H9 (cell line): Measurements from ENCODE around the gene C10orf95. TPM values are rescaled to one million over a fixed set of nuclear protein-coding genes. Genes with fewer than 3 reads are reported as not detected.

ENCODE experiments used
- DNase-seq: peaks from one replicate; pipeline ENCODE4 v3.0.0-alpha.2; 2017
- H2AFZ ChIP-seq: one replicate; pipeline ENCODE4 v1.6.1; 2013; ENCODE audit warnings: mild to moderate bottlenecking, low read length, control low read depth, moderate library complexity
- H2AK5ac ChIP-seq: 2 replicates; pipeline ENCODE4 v1.6.1; 2013; ENCODE audit warnings: low read length, control low read depth, mixed read lengths; ENCODE audit not compliant: insufficient read length
- H2BK120ac ChIP-seq: one replicate; pipeline ENCODE4 v1.6.1; 2013; ENCODE audit warnings: low read depth, mild to moderate bottlenecking, low read length, control low read depth, inconsistent platforms; ENCODE audit not compliant: poor library complexity, severe bottlenecking
- H2BK12ac ChIP-seq: 2 replicates; pipeline ENCODE4 v1.6.1; 2013; ENCODE audit warnings: low read length, control low read depth, mixed read lengths, low read depth; ENCODE audit not compliant: insufficient read length
- H2BK15ac ChIP-seq: 2 replicates; pipeline ENCODE4 v1.6.1; 2013; ENCODE audit warnings: low read depth, low read length, control low read depth
- H2BK20ac ChIP-seq: one replicate; pipeline ENCODE4 v1.6.1; 2013; ENCODE audit warnings: low read depth, mild to moderate bottlenecking, low read length, control low read depth, inconsistent platforms; ENCODE audit not compliant: poor library complexity, severe bottlenecking
- H2BK5ac ChIP-seq: 2 replicates; pipeline ENCODE4 v1.6.1; 2013; ENCODE audit warnings: low read length, control low read depth, mixed read lengths; ENCODE audit not compliant: insufficient read length
- H3K14ac ChIP-seq: 2 replicates; pipeline ENCODE4 v1.6.1; 2013; ENCODE audit warnings: low read length, control low read depth; ENCODE audit not compliant: insufficient read depth
- H3K18ac ChIP-seq: 2 replicates; pipeline ENCODE4 v1.6.1; 2013; ENCODE audit warnings: low read depth, mild to moderate bottlenecking, mixed read lengths, low read length, control low read depth; ENCODE audit not compliant: insufficient read length
- H3K23ac ChIP-seq: 2 replicates; pipeline ENCODE4 v1.6.1; 2013; ENCODE audit warnings: low read length, control low read depth, mixed read lengths, low read depth; ENCODE audit not compliant: insufficient read length
- H3K23me2 ChIP-seq: 2 replicates; pipeline ENCODE4 v1.6.1; 2013; ENCODE audit warnings: low read depth, mild to moderate bottlenecking, mixed read lengths, low read length, control low read depth; ENCODE audit not compliant: insufficient read length, poor library complexity, severe bottlenecking
- H3K27ac ChIP-seq: 2 replicates; pipeline ENCODE4 v1.5.1; 2013; ENCODE audit warnings: low read length, control low read depth, mixed read lengths, low read depth; ENCODE audit not compliant: insufficient read length
- H3K27me3 ChIP-seq: 2 replicates; pipeline ENCODE4 v1.6.1; 2013; ENCODE audit warnings: low read length, control low read depth, inconsistent platforms; ENCODE audit not compliant: insufficient read depth
- H3K4ac ChIP-seq: 2 replicates; pipeline ENCODE4 v1.6.1; 2013; ENCODE audit warnings: low read depth, mild to moderate bottlenecking, control low read depth, inconsistent platforms, low read length, moderate library complexity
- H3K4me1 ChIP-seq: 2 replicates; pipeline ENCODE4 v1.6.1; 2013; ENCODE audit warnings: low read length, control low read depth, inconsistent platforms; ENCODE audit not compliant: insufficient read depth
- H3K4me2 ChIP-seq: 2 replicates; pipeline ENCODE4 v1.6.1; 2013; ENCODE audit warnings: low read length, control low read depth, mixed read lengths; ENCODE audit not compliant: insufficient read length, insufficient read depth
- H3K56ac ChIP-seq: 2 replicates; pipeline ENCODE4 v1.6.1; 2013; ENCODE audit warnings: low read depth, mild to moderate bottlenecking, mixed read lengths, low read length, control low read depth; ENCODE audit not compliant: insufficient read length
- H3K79me1 ChIP-seq: 2 replicates; pipeline ENCODE4 v1.6.1; 2013; ENCODE audit warnings: low read depth, mild to moderate bottlenecking, moderate library complexity, low read length, control low read depth, inconsistent platforms; ENCODE audit not compliant: insufficient read depth, poor library complexity, severe bottlenecking
- H3K79me2 ChIP-seq: 2 replicates; pipeline ENCODE4 v1.6.1; 2013; ENCODE audit warnings: low read length, control low read depth, inconsistent platforms; ENCODE audit not compliant: insufficient read depth
- H3K9ac ChIP-seq: 2 replicates; pipeline ENCODE4 v1.6.1; 2013; ENCODE audit warnings: low read length, control low read depth, mixed read lengths; ENCODE audit not compliant: insufficient read length; ENCODE audit errors: extremely low read depth
- H3K9me3 ChIP-seq: one replicate; pipeline ENCODE4 v1.6.1; 2013; ENCODE audit warnings: low read depth, low read length, inconsistent platforms; ENCODE audit not compliant: control insufficient read depth
- H3T11ph ChIP-seq: one replicate; pipeline ENCODE4 v1.6.1; 2013; ENCODE audit warnings: mild to moderate bottlenecking, low read length, control low read depth, inconsistent platforms
- H4K20me1 ChIP-seq: one replicate; pipeline ENCODE4 v1.6.1; 2013; ENCODE audit not compliant: control insufficient read depth, insufficient read length, insufficient read depth
- H4K5ac ChIP-seq: 2 replicates; pipeline ENCODE4 v1.6.1; 2013; ENCODE audit warnings: low read depth, mild to moderate bottlenecking, mixed read lengths, low read length, control low read depth; ENCODE audit not compliant: insufficient read length
- H4K8ac ChIP-seq: replicated peaks from 2 replicates; pipeline ENCODE4 v1.6.1; 2013; ENCODE audit warnings: low read length, control low read depth, mixed read lengths, low read depth; ENCODE audit not compliant: insufficient read length
- H4K91ac ChIP-seq: 2 replicates; pipeline ENCODE4 v1.6.1; 2013; ENCODE audit warnings: low read depth, mild to moderate bottlenecking, moderate library complexity, mixed read lengths, low read length, control low read depth; ENCODE audit not compliant: insufficient read length
- H3K27ac Mint-ChIP-seq, 3 experiments: 2 replicates in 2 of 3; 3 replicates in 1 of 3; pipeline ENCODE4 v1.8.0; 2020 to 2021; ENCODE audit warnings: mixed read lengths in 3 of 3, mild to moderate bottlenecking in 1 of 3, moderate library complexity in 1 of 3
- H3K27me3 Mint-ChIP-seq: 2 replicates; pipeline ENCODE4 v1.8.0; 2021; ENCODE audit warnings: low read depth, mild to moderate bottlenecking, moderate library complexity, mixed read lengths
- H3K36me3 Mint-ChIP-seq, 3 experiments: 2 replicates in 2 of 3; 3 replicates in 1 of 3; pipeline ENCODE4 v1.8.0; 2020 to 2021; ENCODE audit warnings: low read depth in 3 of 3, mixed read lengths in 3 of 3; ENCODE audit not compliant: insufficient read depth in 1 of 3
- H3K4me1 Mint-ChIP-seq, 2 experiments: 2 replicates each; pipeline ENCODE4 v1.8.0; 2020; ENCODE audit warnings: mixed read lengths in 2 of 2
- H3K4me3 Mint-ChIP-seq, 2 experiments: 2 replicates in 1 of 2; 3 replicates in 1 of 2; pipeline ENCODE4 v1.8.0; 2020 to 2021; ENCODE audit warnings: mild to moderate bottlenecking in 2 of 2, mixed read lengths in 2 of 2, moderate library complexity in 1 of 2
- H3K9me3 Mint-ChIP-seq, 2 experiments: 2 replicates in 1 of 2; 3 replicates in 1 of 2; pipeline ENCODE4 v1.8.0; 2020; ENCODE audit warnings: mild to moderate bottlenecking in 2 of 2, mixed read lengths in 2 of 2, moderate library complexity in 1 of 2
- CTCF ChIP-seq: fragments of 200-600 bp; sonication (generic); conservative IDR thresholded peaks from 3 replicates; pipeline ENCODE4 v1.8.0; 2021; ENCODE audit warnings: antibody characterized with exemption, mild to moderate bottlenecking
- WGBS: extraction: QIAGEN DNeasy Blood & Tissue Kit; methylation state at CpG from one replicate; pipeline ENCODE4 v1.1.7; 2013; ENCODE audit warnings: missing lambda C conversion rate, low lambda C conversion rate, mixed read lengths; ENCODE audit not compliant: insufficient read length; ENCODE audit errors: extremely low coverage; 5-methylcytosine and 5-hydroxymethylcytosine counted together
- total RNA-seq: library from RNA; stranded (reverse); gene quantifications from 2 replicates; pipeline ENCODE4 v1.2.1, GENCODE V29; 2021

The C10orf95 gene
- total RNA-seq, 1 experiment from 2014 or later, result not detected

- 0 out of 2 replicates have a peak, but pooled peaks cover 2% of the 10 kb centered on the region for H3K27me3 ChIP-seq
- H4K91ac ChIP-seq, result no peak overlapping the region
- no peak overlapping the region for H2BK15ac ChIP-seq
- H3K9ac ChIP-seq, result peak overlapping the region; percentile 78
- peak; percentile 91 for DNase-seq
- H3K14ac ChIP-seq, result peak overlapping the region; percentile 17; the same call in 1 of the 2 replicates
- H3K79me2 ChIP-seq, result peaks cover 3% of the 10 kb centered on the region; the same call in 1 of the 2 replicates
- peaks cover 4 to 8% (median 4%) of the 10 kb centered on the region in 3 experiments for H3K36me3 Mint-ChIP-seq
- no peaks in the 10 kb centered on the region for H3K9me3 ChIP-seq
- no CpG with 5 or more reads among the region's 30 CpGs for WGBS
- H2BK5ac ChIP-seq, result no peak overlapping the region
- H3K4me3 Mint-ChIP-seq, result peak overlapping the region; percentile 84 to 97
- H3K27ac Mint-ChIP-seq, result peak overlapping the region; percentile 78 to 96 (median 94)
- H3K79me1 ChIP-seq, result peaks cover 3% of the 10 kb centered on the region
- H3K27me3 Mint-ChIP-seq, result peaks cover 6% of the 10 kb centered on the region; the same call in 1 of the 2 replicates
- H3K23ac ChIP-seq, result no peak overlapping the region
- no peak overlapping the region for H3K4ac ChIP-seq
- no peak overlapping the region for H2BK20ac ChIP-seq
- H3K9me3 Mint-ChIP-seq, result no peaks in the 10 kb centered on the region; a peak in 2 of 5 replicates
- H3K4me1 Mint-ChIP-seq, result peaks cover 27 to 38% of the 10 kb centered on the region in 2 experiments
- H3K18ac ChIP-seq, result peak overlapping the region; percentile 69
- H2AK5ac ChIP-seq, result no peak overlapping the region
- no peak overlapping the region for H2BK120ac ChIP-seq
- H4K8ac ChIP-seq, result no peak overlapping the region
- peaks cover 11% of the 10 kb centered on the region for H3K23me2 ChIP-seq
- no peak overlapping the region for H3K27ac ChIP-seq
- H2BK12ac ChIP-seq, result no peak overlapping the region
- H4K5ac ChIP-seq, result peak overlapping the region; percentile 37
- peak overlapping the region; percentile 92 for H3K4me2 ChIP-seq
- H3K56ac ChIP-seq, result no peak overlapping the region
- H3K4me1 ChIP-seq, result peaks cover 7% of the 10 kb centered on the region; the same call in 1 of the 2 replicates
- H3T11ph ChIP-seq, result no peak overlapping the region
- TF ChIP-seq CTCF, result no peak
- peak overlapping the region; percentile 27 for H2AFZ ChIP-seq
- H4K20me1 ChIP-seq, result no peaks in the 10 kb centered on the region
These were observed 1.8 kb downstream of the C10orf95 start for GRCh38 chr10:102449321-102450123.
